GM18507 (cell line): ENCODE results near the gene KBTBD8.

Experiments
- DNase-seq: peaks from one replicate; pipeline ENCODE4 v3.0.0; 2011; ENCODE audit warnings: low read depth; ENCODE audit not compliant: insufficient read length; ENCODE audit errors: extremely low spot score
- FAIRE-seq: peaks from 2 replicates; lab custom pipeline; 2011; peaks lifted over from hg19 to GRCh38; lab: Jason Lieb, UNC

KBTBD8 gene

DNA sequence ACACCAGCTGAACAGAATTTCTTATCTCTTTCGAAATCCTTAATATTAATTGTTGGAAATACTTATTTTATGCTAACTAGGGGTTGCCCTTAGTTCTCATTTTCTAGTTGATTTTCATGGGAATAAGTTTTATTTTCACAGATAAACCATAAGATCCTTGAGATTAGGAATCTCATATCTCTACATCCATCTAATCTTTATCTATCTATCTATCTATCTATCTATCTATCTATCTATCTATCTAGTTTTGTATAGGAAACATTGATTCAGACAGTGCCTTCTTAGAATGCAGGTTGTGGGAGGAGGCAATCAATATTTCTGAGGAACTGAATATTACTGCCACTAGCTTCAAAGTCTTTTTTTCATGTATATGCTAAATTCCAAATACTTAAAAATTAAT is 3.5 kb upstream of the KBTBD8 start:
- FAIRE-seq, result no peak
- no peak for DNase-seq

- DNase-seq (no peak), FAIRE-seq (peak; percentile 52)
Measured at GRCh38 chr3:66996696-66997095, 1.4 kb upstream of the KBTBD8 start.

DNA sequence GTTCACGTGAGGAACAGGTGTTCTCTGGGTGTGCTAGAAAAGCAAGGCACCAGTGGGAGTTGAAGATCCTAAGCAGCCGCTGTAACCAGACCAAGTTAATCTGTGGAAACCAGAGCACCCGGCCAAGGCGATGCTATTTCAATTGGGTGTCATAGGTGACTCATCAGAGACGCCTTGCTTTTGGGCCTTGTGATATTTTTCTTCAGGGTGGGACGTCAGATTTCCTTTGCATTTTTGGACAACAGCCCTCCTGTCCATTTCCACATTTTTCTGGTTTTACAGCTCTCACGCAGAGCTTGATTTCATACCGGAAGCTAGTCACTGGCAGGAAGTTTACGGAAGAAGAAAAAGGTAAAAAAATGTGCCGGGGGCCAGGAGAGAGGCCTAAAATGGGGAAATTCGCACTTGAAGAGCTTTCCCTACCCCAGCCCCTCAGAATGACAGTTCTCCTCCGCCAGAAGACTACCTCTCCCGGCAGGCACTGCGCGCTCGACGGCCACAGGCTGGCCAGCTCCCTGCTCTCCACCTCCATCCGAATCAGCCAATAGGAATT is 471 bp upstream of the KBTBD8 start:
- DNase-seq, result no peak
- FAIRE-seq, result no peak

DNA sequence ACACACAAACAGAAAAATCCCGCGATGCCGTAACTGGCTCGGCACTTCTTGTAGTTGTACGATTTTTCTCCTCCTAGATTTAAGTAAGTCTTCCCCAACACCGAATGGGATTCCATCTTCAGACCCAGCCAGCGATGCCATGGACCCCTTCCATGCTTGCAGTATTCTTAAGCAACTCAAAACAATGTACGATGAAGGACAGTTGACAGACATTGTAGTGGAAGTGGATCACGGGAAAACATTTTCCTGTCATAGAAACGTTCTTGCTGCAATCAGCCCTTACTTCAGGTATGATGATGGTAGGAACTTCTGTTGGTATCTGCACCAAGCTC is 763 bp downstream of the KBTBD8 start:
- FAIRE-seq (peak; percentile 75), DNase-seq (no peak)

GRCh38 chr3:67000009-67000408 is 1.9 kb downstream of the KBTBD8 start:
- DNase-seq (no peak), FAIRE-seq (peak; percentile 96)

DNA sequence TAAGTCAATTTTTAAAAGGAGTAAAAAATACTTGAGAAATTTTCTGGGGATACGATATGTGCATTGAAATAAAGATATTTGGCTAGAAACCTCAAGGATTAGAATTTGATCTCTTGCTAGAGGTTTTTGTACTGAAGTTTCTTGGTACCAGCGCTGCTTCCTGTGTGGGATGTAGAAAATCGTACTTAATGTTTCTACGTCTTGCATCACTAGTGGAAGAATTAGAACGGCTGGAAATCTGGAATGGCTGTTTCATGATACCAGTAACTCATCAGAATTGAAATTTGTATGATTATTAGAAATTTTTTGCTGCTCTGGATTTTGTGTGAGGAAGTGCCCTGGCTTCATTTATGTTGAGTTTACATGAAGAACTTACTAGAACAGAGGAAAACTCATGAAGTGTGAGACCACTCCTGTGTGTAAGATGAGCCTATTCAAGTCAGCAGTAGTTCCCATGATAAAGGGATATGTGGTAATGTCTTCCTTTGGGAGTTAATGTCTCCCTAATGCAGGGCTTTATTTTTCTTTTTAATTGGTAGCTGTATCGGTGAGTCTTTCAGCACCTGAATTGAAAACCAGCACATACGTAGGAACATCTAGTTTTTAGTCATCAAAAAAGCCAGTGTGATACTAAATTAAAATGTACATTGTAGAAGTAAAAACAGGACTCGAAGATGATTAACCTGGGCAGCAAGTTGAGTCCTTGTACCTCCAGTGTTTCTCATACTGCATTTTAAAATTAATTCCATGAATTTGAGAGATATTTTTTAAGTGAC is 3.2 kb downstream of the KBTBD8 start:
- peak; percentile 69 for FAIRE-seq
- no peak for DNase-seq

DNA sequence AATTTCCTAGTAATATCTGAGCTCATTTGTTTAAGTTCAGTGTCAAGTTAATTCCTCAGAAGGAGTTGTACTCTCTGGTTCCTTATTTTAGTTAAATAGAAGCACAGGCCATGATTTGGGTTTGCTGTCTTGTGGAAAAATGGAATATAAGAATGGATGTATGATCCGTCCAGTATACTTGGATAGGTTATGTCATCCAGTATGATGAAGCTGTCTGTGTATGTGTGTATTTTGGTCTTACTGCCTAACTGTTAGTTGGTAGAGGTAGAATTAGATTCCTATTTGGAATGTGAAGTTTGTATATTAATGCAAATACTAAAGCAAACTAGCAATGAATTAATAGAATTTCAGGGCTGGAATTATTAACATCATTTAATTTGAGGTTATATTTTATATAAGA is 7.9 kb downstream of the KBTBD8 start:
- no peak for DNase-seq
- FAIRE-seq, result no peak

GRCh38 chr3:67006460-67006859 is 8.4 kb downstream of the KBTBD8 start:
- no peak for DNase-seq
- FAIRE-seq, result no peak

DNA sequence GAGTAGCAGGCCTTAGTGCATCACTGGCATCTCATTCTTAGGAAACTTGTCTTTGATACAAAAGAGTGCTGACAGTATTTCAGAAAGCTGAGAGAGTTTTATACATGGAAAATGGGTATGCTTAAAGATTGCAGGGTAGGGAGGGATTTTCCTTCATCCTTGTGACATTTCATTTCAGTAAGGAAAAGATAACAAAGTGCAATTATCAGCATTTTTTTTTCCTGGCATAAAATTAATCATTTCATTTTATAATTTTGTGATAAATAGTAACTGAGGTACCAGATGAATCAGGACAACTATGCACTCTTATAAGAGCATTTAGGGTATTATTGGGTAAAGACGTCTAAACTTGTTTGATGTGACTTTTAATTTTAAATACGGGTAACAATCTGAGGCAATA is 10.3 kb downstream of the KBTBD8 start:
- no peak for DNase-seq
- FAIRE-seq, result peak; percentile 5

DNA sequence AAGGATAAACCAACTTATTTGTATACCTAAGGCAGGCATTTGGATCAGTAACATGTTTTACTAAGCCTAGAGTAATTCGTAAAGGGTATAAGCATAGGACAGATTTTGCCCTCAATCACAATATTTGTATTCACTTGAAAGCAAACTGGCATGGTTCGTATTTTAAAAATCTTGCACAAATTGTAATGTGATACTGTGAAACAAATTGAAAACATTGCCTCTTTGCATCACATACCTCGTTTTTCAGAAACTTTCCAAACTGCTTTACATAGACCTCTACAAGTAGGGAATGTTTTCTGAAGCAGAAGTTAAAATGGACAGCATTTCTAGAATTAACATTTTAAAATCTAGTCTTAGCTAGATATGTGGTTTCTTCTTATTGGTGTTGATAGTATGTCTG is 11.6 kb downstream of the KBTBD8 start:
- DNase-seq (no peak), FAIRE-seq (no peak)

- FAIRE-seq (peak; percentile 45), DNase-seq (no peak)
Measured at GRCh38 chr3:67011414-67012131, 13.5 kb downstream of the KBTBD8 start.

- DNase-seq (no peak), FAIRE-seq (no peak)
Measured at GRCh38 chr3:67012564-67012963, 14.5 kb downstream of the KBTBD8 start.

- peak; percentile 70 for FAIRE-seq
- DNase-seq, result no peak
Measured at GRCh38 chr3:67015702-67016484, 17.8 kb downstream of the KBTBD8 start.

GRCh38 chr3:67016522-67017080 is 18.5 kb downstream of the KBTBD8 start:
- peak; percentile 94 for FAIRE-seq
- DNase-seq, result no peak

DNA sequence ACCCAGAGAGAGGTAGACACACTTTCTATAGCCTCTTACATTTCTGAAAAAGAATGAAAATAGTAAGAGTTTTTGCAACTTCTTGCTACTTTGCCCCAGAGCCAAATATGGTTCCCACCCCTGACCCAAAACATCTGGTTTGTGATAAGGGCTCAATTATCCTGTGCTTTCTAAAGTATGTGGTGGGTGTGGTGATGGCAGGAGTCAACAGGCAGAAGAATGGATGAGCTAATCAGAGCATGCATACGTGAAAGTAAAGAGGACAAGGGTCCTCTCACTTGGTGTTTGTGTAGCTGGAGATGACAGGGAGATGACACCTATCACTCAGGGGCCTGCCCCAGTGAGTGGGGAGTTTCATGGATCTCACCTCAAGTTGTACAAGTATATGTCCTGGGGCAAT is 19.1 kb downstream of the KBTBD8 start:
- no peak for DNase-seq
- no peak for FAIRE-seq

- DNase-seq (no peak), FAIRE-seq (peak; percentile 89)
Measured at GRCh38 chr3:67018105-67018788, 20.1 kb downstream of the KBTBD8 start.

DNA sequence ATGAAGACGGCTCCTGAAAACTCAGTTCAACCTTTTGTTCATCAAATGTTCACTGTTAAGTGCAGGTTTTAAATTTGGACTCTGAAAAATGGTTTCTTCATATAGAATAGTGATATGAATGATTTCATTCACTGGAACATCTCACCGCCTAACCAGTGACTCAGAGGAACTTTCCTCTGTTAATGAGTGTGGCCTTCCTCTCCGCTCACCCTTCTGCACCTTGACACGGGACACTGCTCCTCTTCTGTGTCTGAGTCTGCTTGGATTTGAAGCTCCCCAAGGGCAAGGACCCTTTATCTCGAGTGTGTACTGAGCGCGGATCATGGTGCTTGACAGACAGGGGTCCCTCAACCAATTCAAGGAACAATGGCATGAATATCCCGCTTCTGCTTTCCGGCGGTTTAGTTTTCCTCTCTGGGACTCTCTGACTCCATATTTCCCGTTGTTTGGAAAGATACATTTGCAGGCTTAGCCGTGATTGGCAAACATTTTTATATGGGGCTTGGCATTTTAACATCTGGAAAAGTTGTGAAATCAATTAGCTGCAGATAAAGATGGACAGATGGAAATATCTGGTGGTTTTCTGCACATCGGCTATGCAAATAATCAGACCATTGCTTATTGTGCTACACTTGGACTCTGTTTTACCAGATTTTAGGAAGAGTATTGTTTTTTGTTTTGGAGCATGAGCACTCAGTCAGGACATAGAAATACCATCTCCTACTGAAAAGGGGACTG is 20.9 kb downstream of the KBTBD8 start:
- DNase-seq (no peak), FAIRE-seq (no peak)

GRCh38 chr3:67028001-67028784 is 30.1 kb downstream of the KBTBD8 start:
- no peak for FAIRE-seq
- no peak for DNase-seq
